H9 (cell line): ENCODE measurements around the gene NAPG. TPM values are rescaled to one million over a fixed set of nuclear protein-coding genes. Genes with fewer than 3 reads are reported as not detected.
"Not testable (repeated sequence)": the region's sequence is repeated elsewhere in the genome, so short reads cannot be mapped to it uniquely, and the experiment has no call there.

Source experiments
- DNase-seq: peaks from one replicate; pipeline ENCODE4 v3.0.0-alpha.2; 2017
- H2AFZ ChIP-seq: one replicate; pipeline ENCODE4 v1.6.1; 2013; ENCODE audit warnings: mild to moderate bottlenecking, low read length, control low read depth, moderate library complexity
- H2AK5ac ChIP-seq: 2 replicates; pipeline ENCODE4 v1.6.1; 2013; ENCODE audit warnings: low read length, control low read depth, mixed read lengths; ENCODE audit not compliant: insufficient read length
- H2BK120ac ChIP-seq: one replicate; pipeline ENCODE4 v1.6.1; 2013; ENCODE audit warnings: low read depth, mild to moderate bottlenecking, low read length, control low read depth, inconsistent platforms; ENCODE audit not compliant: poor library complexity, severe bottlenecking
- H2BK12ac ChIP-seq: 2 replicates; pipeline ENCODE4 v1.6.1; 2013; ENCODE audit warnings: low read length, control low read depth, mixed read lengths, low read depth; ENCODE audit not compliant: insufficient read length
- H2BK15ac ChIP-seq: 2 replicates; pipeline ENCODE4 v1.6.1; 2013; ENCODE audit warnings: low read depth, low read length, control low read depth
- H2BK20ac ChIP-seq: one replicate; pipeline ENCODE4 v1.6.1; 2013; ENCODE audit warnings: low read depth, mild to moderate bottlenecking, low read length, control low read depth, inconsistent platforms; ENCODE audit not compliant: poor library complexity, severe bottlenecking
- H2BK5ac ChIP-seq: 2 replicates; pipeline ENCODE4 v1.6.1; 2013; ENCODE audit warnings: low read length, control low read depth, mixed read lengths; ENCODE audit not compliant: insufficient read length
- H3K14ac ChIP-seq: 2 replicates; pipeline ENCODE4 v1.6.1; 2013; ENCODE audit warnings: low read length, control low read depth; ENCODE audit not compliant: insufficient read depth
- H3K18ac ChIP-seq: 2 replicates; pipeline ENCODE4 v1.6.1; 2013; ENCODE audit warnings: low read depth, mild to moderate bottlenecking, mixed read lengths, low read length, control low read depth; ENCODE audit not compliant: insufficient read length
- H3K23ac ChIP-seq: 2 replicates; pipeline ENCODE4 v1.6.1; 2013; ENCODE audit warnings: low read length, control low read depth, mixed read lengths, low read depth; ENCODE audit not compliant: insufficient read length
- H3K23me2 ChIP-seq: 2 replicates; pipeline ENCODE4 v1.6.1; 2013; ENCODE audit warnings: low read depth, mild to moderate bottlenecking, mixed read lengths, low read length, control low read depth; ENCODE audit not compliant: insufficient read length, poor library complexity, severe bottlenecking
- H3K27ac ChIP-seq: 2 replicates; pipeline ENCODE4 v1.5.1; 2013; ENCODE audit warnings: low read length, control low read depth, mixed read lengths, low read depth; ENCODE audit not compliant: insufficient read length
- H3K27me3 ChIP-seq: 2 replicates; pipeline ENCODE4 v1.6.1; 2013; ENCODE audit warnings: low read length, control low read depth, inconsistent platforms; ENCODE audit not compliant: insufficient read depth
- H3K4ac ChIP-seq: 2 replicates; pipeline ENCODE4 v1.6.1; 2013; ENCODE audit warnings: low read depth, mild to moderate bottlenecking, control low read depth, inconsistent platforms, low read length, moderate library complexity
- H3K4me1 ChIP-seq: 2 replicates; pipeline ENCODE4 v1.6.1; 2013; ENCODE audit warnings: low read length, control low read depth, inconsistent platforms; ENCODE audit not compliant: insufficient read depth
- H3K4me2 ChIP-seq: 2 replicates; pipeline ENCODE4 v1.6.1; 2013; ENCODE audit warnings: low read length, control low read depth, mixed read lengths; ENCODE audit not compliant: insufficient read length, insufficient read depth
- H3K56ac ChIP-seq: 2 replicates; pipeline ENCODE4 v1.6.1; 2013; ENCODE audit warnings: low read depth, mild to moderate bottlenecking, mixed read lengths, low read length, control low read depth; ENCODE audit not compliant: insufficient read length
- H3K79me1 ChIP-seq: 2 replicates; pipeline ENCODE4 v1.6.1; 2013; ENCODE audit warnings: low read depth, mild to moderate bottlenecking, moderate library complexity, low read length, control low read depth, inconsistent platforms; ENCODE audit not compliant: insufficient read depth, poor library complexity, severe bottlenecking
- H3K79me2 ChIP-seq: 2 replicates; pipeline ENCODE4 v1.6.1; 2013; ENCODE audit warnings: low read length, control low read depth, inconsistent platforms; ENCODE audit not compliant: insufficient read depth
- H3K9ac ChIP-seq: 2 replicates; pipeline ENCODE4 v1.6.1; 2013; ENCODE audit warnings: low read length, control low read depth, mixed read lengths; ENCODE audit not compliant: insufficient read length; ENCODE audit errors: extremely low read depth
- H3K9me3 ChIP-seq: one replicate; pipeline ENCODE4 v1.6.1; 2013; ENCODE audit warnings: low read depth, low read length, inconsistent platforms; ENCODE audit not compliant: control insufficient read depth
- H3T11ph ChIP-seq: one replicate; pipeline ENCODE4 v1.6.1; 2013; ENCODE audit warnings: mild to moderate bottlenecking, low read length, control low read depth, inconsistent platforms
- H4K20me1 ChIP-seq: one replicate; pipeline ENCODE4 v1.6.1; 2013; ENCODE audit not compliant: control insufficient read depth, insufficient read length, insufficient read depth
- H4K5ac ChIP-seq: 2 replicates; pipeline ENCODE4 v1.6.1; 2013; ENCODE audit warnings: low read depth, mild to moderate bottlenecking, mixed read lengths, low read length, control low read depth; ENCODE audit not compliant: insufficient read length
- H4K8ac ChIP-seq: replicated peaks from 2 replicates; pipeline ENCODE4 v1.6.1; 2013; ENCODE audit warnings: low read length, control low read depth, mixed read lengths, low read depth; ENCODE audit not compliant: insufficient read length
- H4K91ac ChIP-seq: 2 replicates; pipeline ENCODE4 v1.6.1; 2013; ENCODE audit warnings: low read depth, mild to moderate bottlenecking, moderate library complexity, mixed read lengths, low read length, control low read depth; ENCODE audit not compliant: insufficient read length
- H3K27ac Mint-ChIP-seq, 3 experiments: 2 replicates in 2 of 3; 3 replicates in 1 of 3; pipeline ENCODE4 v1.8.0; 2020 to 2021; ENCODE audit warnings: mixed read lengths in 3 of 3, mild to moderate bottlenecking in 1 of 3, moderate library complexity in 1 of 3
- H3K27me3 Mint-ChIP-seq: 2 replicates; pipeline ENCODE4 v1.8.0; 2021; ENCODE audit warnings: low read depth, mild to moderate bottlenecking, moderate library complexity, mixed read lengths
- H3K36me3 Mint-ChIP-seq, 3 experiments: 2 replicates in 2 of 3; 3 replicates in 1 of 3; pipeline ENCODE4 v1.8.0; 2020 to 2021; ENCODE audit warnings: low read depth in 3 of 3, mixed read lengths in 3 of 3; ENCODE audit not compliant: insufficient read depth in 1 of 3
- H3K4me1 Mint-ChIP-seq, 2 experiments: 2 replicates each; pipeline ENCODE4 v1.8.0; 2020; ENCODE audit warnings: mixed read lengths in 2 of 2
- H3K4me3 Mint-ChIP-seq, 2 experiments: 2 replicates in 1 of 2; 3 replicates in 1 of 2; pipeline ENCODE4 v1.8.0; 2020 to 2021; ENCODE audit warnings: mild to moderate bottlenecking in 2 of 2, mixed read lengths in 2 of 2, moderate library complexity in 1 of 2
- H3K9me3 Mint-ChIP-seq, 2 experiments: 2 replicates in 1 of 2; 3 replicates in 1 of 2; pipeline ENCODE4 v1.8.0; 2020; ENCODE audit warnings: mild to moderate bottlenecking in 2 of 2, mixed read lengths in 2 of 2, moderate library complexity in 1 of 2
- CTCF ChIP-seq: fragments of 200-600 bp; sonication (generic); conservative IDR thresholded peaks from 3 replicates; pipeline ENCODE4 v1.8.0; 2021; ENCODE audit warnings: antibody characterized with exemption, mild to moderate bottlenecking
- WGBS: extraction: QIAGEN DNeasy Blood & Tissue Kit; methylation state at CpG from one replicate; pipeline ENCODE4 v1.1.7; 2013; ENCODE audit warnings: missing lambda C conversion rate, low lambda C conversion rate, mixed read lengths; ENCODE audit not compliant: insufficient read length; ENCODE audit errors: extremely low coverage; 5-methylcytosine and 5-hydroxymethylcytosine counted together
- total RNA-seq: library from RNA; stranded (reverse); gene quantifications from 2 replicates; pipeline ENCODE4 v1.2.1, GENCODE V29; 2021

The NAPG gene
- total RNA-seq, 1 experiment from 2014 or later = 30.9 TPM

DNA sequence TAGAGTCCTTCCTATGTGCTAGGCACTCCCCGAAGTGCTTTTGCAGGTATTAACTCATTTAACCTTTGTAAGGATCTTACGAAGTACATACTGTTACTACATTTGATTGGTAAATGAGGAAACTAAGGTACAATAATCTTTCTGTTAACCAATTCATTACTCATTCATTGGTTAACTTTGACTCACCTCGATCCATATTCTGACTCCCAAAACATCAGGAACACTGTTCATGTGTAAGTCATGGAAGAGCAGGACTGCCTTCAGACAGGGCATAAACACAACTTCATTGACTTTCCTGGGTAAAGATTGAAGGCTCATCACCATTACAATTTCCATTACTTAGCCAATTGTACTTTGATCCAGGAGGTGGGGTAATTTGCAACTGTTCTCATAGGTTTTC, 40.6 kb downstream of the NAPG start:
- no peaks in the 10 kb centered on the region for H3K79me2 ChIP-seq
- H3K9ac ChIP-seq = no peak overlapping the region
- no peaks in the 10 kb centered on the region for H3K4me1 ChIP-seq
- no peak for TF ChIP-seq CTCF
- H4K20me1 ChIP-seq = no peaks in the 10 kb centered on the region
- H2BK120ac ChIP-seq = no peak overlapping the region
- no peaks in the 10 kb centered on the region for H3K27me3 ChIP-seq
- H3K79me1 ChIP-seq = no peaks in the 10 kb centered on the region
- Mint-ChIP-seq H3K27me3 (no peaks in the 10 kb centered on the region; the same call in 1 of the 2 replicates), H3K36me3 (peaks cover 0 to 7% (median 6%) of the 10 kb centered on the region in 3 experiments; a peak in 1 of 7 replicates), H3K27ac (no peak overlapping the region), H3K4me1 (no peaks in the 10 kb centered on the region), H3K4me3 (no peak overlapping the region), H3K9me3 (peaks cover 5 to 7% of the 10 kb centered on the region in 2 experiments; a peak in 4 of 5 replicates)
- DNase-seq = no peak
- H3K14ac ChIP-seq = no peak overlapping the region
- H3K9me3 ChIP-seq = no peaks in the 10 kb centered on the region
- H2BK20ac ChIP-seq = no peak overlapping the region
- H3K56ac ChIP-seq = no peak overlapping the region
- no peak overlapping the region for H4K8ac ChIP-seq
- H3K27ac ChIP-seq = no peak overlapping the region
- no peak overlapping the region for H4K91ac ChIP-seq
- WGBS = no CpG with 5 or more reads among the region's 3 CpGs
- no peak overlapping the region for H3K23ac ChIP-seq
- no peak overlapping the region for H2BK12ac ChIP-seq
- H2AK5ac ChIP-seq = no peak overlapping the region
- H3K18ac ChIP-seq = no peak overlapping the region
- H4K5ac ChIP-seq = no peak overlapping the region
- H3T11ph ChIP-seq = no peak overlapping the region
- no peak overlapping the region for H3K4me2 ChIP-seq
- H3K4ac ChIP-seq = no peak overlapping the region
- no peaks in the 10 kb centered on the region for H3K23me2 ChIP-seq
- H2AFZ ChIP-seq = no peak overlapping the region
- no peak overlapping the region for H2BK15ac ChIP-seq
- H2BK5ac ChIP-seq = no peak overlapping the region

GRCh38 chr18:10569941-10570340, 44.1 kb downstream of the NAPG start:
- H3K27me3 ChIP-seq, H2BK12ac ChIP-seq, H3K4me1 ChIP-seq, H3K4me3 Mint-ChIP-seq, H3K23me2 ChIP-seq, H3T11ph ChIP-seq, H4K20me1 ChIP-seq, H3K9me3 Mint-ChIP-seq, H3K14ac ChIP-seq, H3K56ac ChIP-seq, H3K23ac ChIP-seq, H3K4ac ChIP-seq, H3K18ac ChIP-seq, H3K27ac Mint-ChIP-seq, H3K36me3 Mint-ChIP-seq, DNase-seq, H3K9me3 ChIP-seq, H3K79me2 ChIP-seq, H2AFZ ChIP-seq, H2AK5ac ChIP-seq, H3K27ac ChIP-seq, H2BK5ac ChIP-seq, H3K4me1 Mint-ChIP-seq, H4K91ac ChIP-seq, H3K4me2 ChIP-seq, H3K79me1 ChIP-seq, H3K9ac ChIP-seq, H4K8ac ChIP-seq, H4K5ac ChIP-seq, H2BK120ac ChIP-seq, H3K27me3 Mint-ChIP-seq, H2BK20ac ChIP-seq, H2BK15ac ChIP-seq: not testable (repeated sequence)
- no CpG with 5 or more reads among the region's 5 CpGs for WGBS
